Raji (cell line): ENCODE measurements around the gene CLTRN.

ENCODE experiments used
- POLR2A ChIP-seq: IDR thresholded peaks from 2 replicates; pipeline ENCODE4 v1.6.1; 2011; ENCODE audit warnings: low read depth, low read length, control low read depth; ENCODE audit not compliant: insufficient read depth

CLTRN gene

GRCh38 chrX:15673970-15674369 lies 9.4 kb upstream of the CLTRN start:
- TF ChIP-seq POLR2A, result no peak

DNA sequence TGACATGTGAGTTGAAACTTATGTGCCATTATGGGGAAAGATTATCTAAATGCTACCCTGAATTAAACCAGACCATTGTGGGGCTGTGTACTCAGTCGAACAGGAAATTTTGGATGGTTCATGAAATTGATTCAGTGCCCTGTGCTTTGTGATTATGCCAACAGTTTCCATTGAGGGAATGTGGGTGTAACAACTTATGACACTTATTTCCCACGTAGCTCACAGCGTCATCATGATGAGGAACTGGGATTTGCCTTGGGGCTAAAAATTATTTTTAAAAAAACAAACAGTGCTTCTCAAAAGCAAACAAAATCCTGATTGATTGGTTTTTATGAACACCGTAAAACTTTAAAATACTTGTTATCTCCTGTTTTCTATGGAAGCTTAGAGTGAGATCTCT lies 8.3 kb upstream of the CLTRN start:
- no peak for TF ChIP-seq POLR2A

- TF ChIP-seq POLR2A, result no peak
These were observed 1.2 kb downstream of the CLTRN start for GRCh38 chrX:15663439-15663838.

- no peak for TF ChIP-seq POLR2A
These were observed 10.6 kb downstream of the CLTRN start for GRCh38 chrX:15653961-15654360.

DNA sequence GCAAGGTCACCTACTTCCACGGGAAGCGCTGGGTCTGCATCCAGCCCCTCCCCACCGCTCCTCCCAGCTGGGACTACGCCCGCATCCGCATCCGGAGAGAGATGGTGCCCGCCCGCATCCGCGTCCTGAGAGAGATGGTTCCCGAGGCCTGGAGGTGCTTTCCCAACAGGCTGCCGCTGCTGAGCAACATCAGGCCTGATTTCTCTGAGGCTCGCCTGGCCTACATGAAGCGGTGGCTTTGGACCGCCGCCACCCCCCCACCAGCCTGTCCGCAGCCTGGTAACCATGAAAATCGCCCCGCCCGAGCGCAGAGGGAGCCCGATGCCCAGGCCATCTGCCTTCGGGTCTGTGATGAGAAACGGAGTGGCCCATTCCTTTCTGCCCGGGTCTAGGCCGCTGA lies 18.1 kb downstream of the CLTRN start:
- TF ChIP-seq POLR2A, result no peak

DNA sequence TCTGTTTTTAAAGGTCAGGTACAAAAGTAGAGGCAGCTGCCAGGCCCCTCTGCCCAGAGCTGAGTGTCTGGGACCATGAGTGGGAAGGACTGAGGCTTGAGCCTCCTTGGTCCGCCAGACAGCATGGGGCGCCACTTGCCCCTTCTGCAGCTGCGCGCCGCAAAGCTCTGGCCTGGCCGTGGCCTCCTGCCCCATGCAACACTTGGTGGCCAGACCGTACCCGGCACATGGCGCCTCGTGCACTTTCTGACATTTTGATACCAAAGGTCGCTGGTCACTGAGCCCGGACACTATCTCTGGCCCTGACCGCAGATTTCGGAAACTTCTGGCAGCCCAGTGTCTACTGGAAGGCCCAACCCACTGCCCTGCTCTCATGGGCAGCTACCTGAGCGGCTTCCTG lies 18.6 kb downstream of the CLTRN start:
- TF ChIP-seq POLR2A, result no peak

DNA sequence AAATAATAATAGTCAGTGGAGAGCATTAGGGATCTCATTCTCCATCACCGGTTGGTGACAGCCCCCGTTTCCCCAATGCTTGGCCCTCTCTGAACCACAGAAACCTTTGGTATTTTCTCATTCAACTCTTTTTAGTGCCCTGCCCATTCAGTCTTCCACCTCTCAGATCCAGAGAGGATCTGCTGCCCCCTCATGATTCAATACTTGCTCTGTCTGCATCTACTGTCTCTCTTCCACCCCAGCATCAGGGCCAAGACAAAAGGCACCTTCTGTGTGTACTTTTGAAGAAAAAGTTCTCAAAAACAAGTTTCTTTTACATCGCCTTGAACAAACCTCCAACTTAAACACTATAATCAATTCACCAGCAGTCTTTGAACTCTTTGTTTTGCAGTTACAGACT lies 19.3 kb downstream of the CLTRN start:
- no peak for TF ChIP-seq POLR2A

DNA sequence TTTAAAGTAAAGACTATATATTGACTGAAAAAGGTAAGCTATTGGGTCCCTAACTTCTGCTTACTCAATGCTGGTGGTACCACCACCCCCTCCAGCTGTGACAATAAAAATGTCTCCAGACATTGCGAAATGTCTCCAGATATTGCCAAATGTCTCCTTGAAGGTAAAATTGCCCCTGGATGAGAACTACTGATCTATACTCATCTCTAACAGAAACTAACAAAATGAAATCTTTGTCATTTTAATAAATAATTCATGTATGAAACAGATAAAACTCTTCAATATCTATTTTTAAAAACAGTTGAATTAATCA lies 20.1 kb downstream of the CLTRN start:
- TF ChIP-seq POLR2A, result no peak

GRCh38 chrX:15643786-15644559 lies 20.6 kb downstream of the CLTRN start:
- TF ChIP-seq POLR2A, result no peak

GRCh38 chrX:15631637-15632036 lies 33.0 kb downstream of the CLTRN start:
- no peak for TF ChIP-seq POLR2A

GRCh38 chrX:15623054-15623453 lies 41.6 kb downstream of the CLTRN start:
- TF ChIP-seq POLR2A, result no peak

- TF ChIP-seq POLR2A, result no peak
These were observed 45.4 kb downstream of the CLTRN start for GRCh38 chrX:15619053-15619755.

DNA sequence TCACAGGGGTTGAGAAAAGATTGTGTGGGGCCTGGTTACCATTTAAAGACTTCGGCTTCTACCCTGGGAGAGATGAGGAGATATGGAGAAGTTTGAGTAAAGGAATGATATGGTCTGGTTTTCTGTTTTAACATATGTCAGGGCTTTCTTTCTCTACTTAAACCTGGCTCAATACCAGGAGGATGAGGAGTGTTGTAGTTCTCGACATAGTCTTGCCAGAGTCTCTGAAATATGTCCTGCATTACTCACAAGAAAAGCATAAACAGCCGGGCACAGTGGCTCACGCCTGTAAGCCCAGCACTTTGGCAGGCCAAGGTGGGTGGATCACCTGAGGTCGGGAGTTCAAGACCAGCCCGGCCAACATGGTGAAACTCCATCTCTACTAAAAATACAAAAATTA lies 47.5 kb downstream of the CLTRN start:
- no peak for TF ChIP-seq POLR2A

DNA sequence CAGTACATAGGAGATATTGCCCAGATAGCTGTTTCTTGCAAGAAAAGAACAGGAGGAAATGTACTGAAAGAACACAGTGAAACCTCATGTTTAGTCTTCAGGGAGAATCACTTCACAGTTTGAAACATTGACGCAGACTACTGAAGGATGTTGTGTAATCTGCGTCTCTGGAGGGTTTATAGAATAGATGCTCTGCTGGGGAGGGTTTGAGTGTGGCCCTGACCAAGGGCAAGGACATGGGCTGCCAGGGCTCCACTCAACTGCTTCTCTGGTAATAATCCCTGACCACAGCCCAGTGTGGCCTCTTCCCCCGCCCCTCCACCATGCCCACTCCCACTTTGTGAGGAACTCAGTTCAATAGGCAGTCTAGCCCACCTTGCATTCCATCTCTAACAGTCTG lies 48.1 kb downstream of the CLTRN start:
- TF ChIP-seq POLR2A, result no peak

DNA sequence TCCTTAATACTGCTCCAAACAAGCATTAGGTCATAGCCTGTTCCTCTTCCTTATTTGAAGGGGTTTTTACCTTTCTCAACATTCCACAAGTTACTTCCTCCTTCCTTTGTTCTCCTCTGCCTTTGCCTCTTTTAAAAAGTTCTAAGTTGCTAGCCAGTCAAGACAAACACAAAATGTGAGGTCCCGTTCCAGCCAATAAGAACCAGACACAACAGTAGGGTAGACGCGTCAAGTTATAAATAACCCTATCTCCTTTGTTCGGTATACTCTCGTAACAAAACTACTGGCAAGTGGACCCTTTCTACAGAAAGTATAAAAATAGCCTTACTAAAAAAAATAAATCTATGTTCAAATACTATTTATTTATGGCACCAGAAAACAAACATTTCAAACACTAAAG lies 57.5 kb downstream of the CLTRN start:
- TF ChIP-seq POLR2A, result no peak

- TF ChIP-seq POLR2A, result no peak
These were observed 58.5 kb downstream of the CLTRN start for GRCh38 chrX:15606136-15606535.

DNA sequence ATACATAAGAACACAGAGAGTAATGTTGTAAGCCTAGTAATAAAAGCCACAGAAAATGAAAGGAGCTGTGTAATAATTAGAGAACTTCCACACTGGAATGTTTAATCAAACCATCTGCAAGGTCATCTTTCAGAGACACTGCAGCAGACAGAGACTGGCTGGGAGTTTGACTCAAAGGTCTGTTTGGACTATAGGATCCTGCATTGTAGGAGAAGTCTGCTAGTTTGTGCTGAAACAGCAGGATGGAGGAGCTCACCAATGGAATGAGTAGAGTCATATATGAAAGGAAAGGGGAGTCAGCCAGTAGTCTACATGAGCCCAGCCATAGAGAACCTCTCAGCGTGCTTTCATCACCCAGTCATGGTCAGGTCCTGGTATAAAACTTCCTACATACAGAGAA lies 59.4 kb downstream of the CLTRN start:
- TF ChIP-seq POLR2A, result no peak
